Measurements from ENCODE around the gene SLCO4C1. TPM values are rescaled to one million over a fixed set of nuclear protein-coding genes. Genes with fewer than 3 reads are reported as not detected.

The SLCO4C1 gene
- total and polyA plus RNA-seq, 2 of the 13 experiments (the other 11 are each of a cell fraction or from before 2014, with no cell fraction given): 1.3 to 7.8 TPM

- no peak for TF ChIP-seq ZNF354B (CRISPR knock-in tag; IDR thresholded peaks at IDR 0.05)
- no peak for TF ChIP-seq NAIF1 (CRISPR knock-in tag; IDR thresholded peaks at IDR 0.05; ENCODE audit: borderline replicate concordance)
- peak; percentile 99 for TF ChIP-seq TBX3 (IDR thresholded peaks at IDR 0.05; ENCODE audit: borderline replicate concordance)
- no peak for TF ChIP-seq ZNF20 (CRISPR knock-in tag; IDR thresholded peaks at IDR 0.05)
- TF ChIP-seq GABPA (IDR thresholded peaks at IDR 0.05; ENCODE audit: low read depth, low read length): no peak
- peak; percentile 21; the same call in 1 of the 2 replicates for TF ChIP-seq GABPA (CRISPR knock-in tag; IDR thresholded peaks at IDR 0.05; ENCODE audit: low read depth)
- TF ChIP-seq ZNF143 (CRISPR knock-in tag; IDR thresholded peaks at IDR 0.05): no peak
- no peak for TF ChIP-seq ZFP91 (CRISPR knock-in tag; IDR thresholded peaks at IDR 0.05; ENCODE audit: borderline replicate concordance)
- no peak for TF ChIP-seq RFX5 (IDR thresholded peaks at IDR 0.05; ENCODE audit: low read depth, low read length)
- no peak for TF ChIP-seq ZNF589 (CRISPR knock-in tag; conservative IDR thresholded peaks at IDR 0.05)
- peak; percentile 99 for TF ChIP-seq FOXJ3 (CRISPR knock-in tag; IDR thresholded peaks at IDR 0.05; ENCODE audit: borderline replicate concordance)
- TF ChIP-seq AKAP8 (CRISPR knock-in tag; IDR thresholded peaks at IDR 0.05): no peak
- no peak for TF ChIP-seq CERS6 (CRISPR knock-in tag; IDR thresholded peaks at IDR 0.05)
- TF ChIP-seq ZNF276 (CRISPR knock-in tag; IDR thresholded peaks at IDR 0.05; ENCODE audit: low read depth): no peak
- TF ChIP-seq GMEB2 (CRISPR knock-in tag; IDR thresholded peaks at IDR 0.05; ENCODE audit: low read depth): 0 out of 2 replicates have a peak, but pooled peaks have one; percentile 20
- 0 out of 2 replicates have a peak, but pooled peaks have one; percentile 31 for TF ChIP-seq HMGXB3 (CRISPR knock-in tag; IDR thresholded peaks at IDR 0.05; ENCODE audit: borderline replicate concordance)
- no peak for TF ChIP-seq ZSCAN21 (CRISPR knock-in tag; IDR thresholded peaks at IDR 0.05; ENCODE audit: borderline replicate concordance)
- TF ChIP-seq ZNF781 (CRISPR knock-in tag; IDR thresholded peaks at IDR 0.05; ENCODE audit: borderline replicate concordance, not compliant biosample characterization): no peak
- TF ChIP-seq ZSCAN9 (CRISPR knock-in tag; IDR thresholded peaks at IDR 0.05; ENCODE audit: borderline replicate concordance): peak; percentile 98
- no peak for TF ChIP-seq ZNF138 (CRISPR knock-in tag; IDR thresholded peaks at IDR 0.05; ENCODE audit: low read depth)
Observed at GRCh38 chr5:102222772-102223171, 73.3 kb downstream of the SLCO4C1 start (continued).
